HAP-1 (cell line): Measurements from ENCODE around the gene CTDP1.

Source experiments
- DNase-seq, 2 experiments: peaks; one replicate each; pipeline ENCODE4 v3.0.0-alpha.2; 2016 to 2020; ENCODE audit warnings: low spot score in 2 of 2
- H3K27me3 ChIP-seq: fragments of 250-450 bp; sonication (Bioruptor Pico); 2 replicates; pipeline ENCODE4 v1.5.1; 2020; ENCODE audit warnings: low read depth, mild to moderate bottlenecking, moderate library complexity
- H3K36me3 ChIP-seq: fragments of 250-450 bp; sonication (Bioruptor Pico); replicated peaks from 2 replicates; pipeline ENCODE4 v1.5.1; 2020; ENCODE audit warnings: mild to moderate bottlenecking
- H3K4me1 ChIP-seq: fragments of 250-450 bp; sonication (Bioruptor Pico); 2 replicates; pipeline ENCODE4 v1.5.1; 2020; ENCODE audit warnings: mild to moderate bottlenecking
- H3K4me3 ChIP-seq: fragments of 250-450 bp; sonication (Bioruptor Pico); 2 replicates; pipeline ENCODE4 v1.5.1; 2020; ENCODE audit warnings: mild to moderate bottlenecking, moderate library complexity
- H3K9me3 ChIP-seq: fragments of 250-450 bp; sonication (Bioruptor Pico); 2 replicates; pipeline ENCODE4 v1.5.1; 2020; ENCODE audit warnings: mild to moderate bottlenecking, moderate library complexity
- in situ Hi-C: fragments of 300-500 bp; cut with MboI; formaldehyde crosslinking; loops from 3 replicates; pipeline ENCODE4 v1.14.3; 2020; ENCODE audit warnings: low sequenced_read_pairs, inconsistent platforms, mixed read lengths

Gene CTDP1

GRCh38 chr18:79772865-79773696 lies 93.5 kb downstream of the CTDP1 start:
- in situ Hi-C loops: no loop called here
- Histone ChIP-seq H3K4me1 (no peaks in the 10 kb centered on the region), H3K36me3 (no peaks in the 10 kb centered on the region), H3K4me3 (no peak overlapping the region), H3K27me3 (no peaks in the 10 kb centered on the region), H3K9me3 (no peaks in the 10 kb centered on the region)
- no peak for DNase-seq

DNA sequence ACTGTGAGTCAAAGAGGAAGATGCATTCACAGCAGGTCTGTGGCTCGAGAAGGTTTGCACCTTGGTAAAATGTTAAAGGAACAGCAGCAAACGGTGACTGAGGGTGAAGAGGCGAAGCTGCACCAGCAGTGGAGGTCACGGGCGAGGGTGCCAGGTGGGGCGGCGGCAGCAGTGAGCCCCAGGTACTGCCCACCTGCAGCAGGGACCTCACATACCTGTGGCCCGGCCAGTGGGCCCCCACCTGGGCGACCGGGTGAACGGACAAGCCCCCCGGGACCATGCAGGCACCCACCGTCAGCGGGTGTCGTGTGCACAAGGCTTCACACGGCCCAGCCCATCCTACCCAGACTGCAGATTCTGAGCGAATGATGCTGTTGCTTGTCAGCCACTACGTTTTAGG lies 94.5 kb downstream of the CTDP1 start:
- Histone ChIP-seq H3K4me3 (no peak overlapping the region), H3K27me3 (no peaks in the 10 kb centered on the region), H3K36me3 (no peaks in the 10 kb centered on the region), H3K4me1 (no peaks in the 10 kb centered on the region), H3K9me3 (no peaks in the 10 kb centered on the region)
- in situ Hi-C loops: no loop called here
- no peak for DNase-seq

- no peaks in the 10 kb centered on the region for H3K9me3 ChIP-seq
- H3K36me3 ChIP-seq: no peaks in the 10 kb centered on the region
- no peak overlapping the region for H3K4me3 ChIP-seq
- in situ Hi-C loops: no loop called here
- no peaks in the 10 kb centered on the region for H3K4me1 ChIP-seq
- DNase-seq: no peak
- H3K27me3 ChIP-seq: no peaks in the 10 kb centered on the region
These were observed 96.0 kb downstream of the CTDP1 start for GRCh38 chr18:79775441-79776221.

DNA sequence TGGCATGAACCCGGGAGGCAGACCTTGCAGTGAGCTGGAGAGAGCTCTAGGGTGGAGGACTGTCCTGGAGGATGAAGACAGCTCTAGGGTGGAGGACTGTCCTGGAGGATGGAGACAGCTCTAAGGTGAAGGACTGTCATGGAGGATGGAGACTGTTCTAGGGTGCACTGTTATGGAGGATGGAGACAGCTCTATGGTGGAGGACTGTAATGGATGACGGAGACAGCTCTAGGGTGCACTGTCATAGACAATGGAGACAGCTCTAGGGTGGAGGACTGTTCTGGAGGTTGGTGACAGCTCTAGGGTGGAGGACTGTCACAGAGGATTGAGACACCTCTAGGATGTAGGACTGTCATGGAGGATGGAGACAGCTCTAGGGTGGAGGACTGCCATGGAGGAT lies 97.1 kb downstream of the CTDP1 start:
- H3K9me3 ChIP-seq: no peaks in the 10 kb centered on the region
- no peak for DNase-seq
- in situ Hi-C loops: no loop called here
- no peaks in the 10 kb centered on the region for H3K27me3 ChIP-seq
- no peaks in the 10 kb centered on the region for H3K36me3 ChIP-seq
- H3K4me3 ChIP-seq: no peak overlapping the region
- H3K4me1 ChIP-seq: no peaks in the 10 kb centered on the region

DNA sequence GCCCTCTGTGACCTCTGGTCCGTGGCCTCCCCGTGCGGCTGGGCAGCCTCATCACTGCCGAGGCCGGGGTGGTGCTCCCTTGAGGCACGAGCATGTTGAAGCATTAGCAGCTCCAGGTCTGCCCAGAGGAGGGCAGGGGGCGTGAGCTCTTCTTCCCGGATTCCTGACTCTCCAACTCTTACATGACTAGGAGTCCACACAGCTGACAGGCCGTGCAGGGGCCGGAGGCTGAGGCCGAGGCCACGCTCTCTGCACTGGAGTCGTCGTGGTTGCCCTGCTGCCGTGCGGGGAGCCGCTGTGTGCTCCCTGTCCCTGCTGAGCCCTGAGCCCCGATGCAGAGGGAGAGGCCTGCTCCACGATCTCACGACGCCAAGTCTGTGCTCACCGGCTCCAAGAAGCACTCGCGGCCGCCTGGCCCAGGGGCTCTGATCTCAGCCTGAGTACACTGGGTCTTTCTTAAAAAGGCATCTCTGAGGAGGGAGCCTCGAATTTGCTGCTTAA lies 98.7 kb downstream of the CTDP1 start:
- in situ Hi-C loops: no loop called here
- H3K36me3 ChIP-seq: no peaks in the 10 kb centered on the region
- no peak overlapping the region for H3K4me3 ChIP-seq
- no peaks in the 10 kb centered on the region for H3K4me1 ChIP-seq
- no peaks in the 10 kb centered on the region for H3K27me3 ChIP-seq
- no peaks in the 10 kb centered on the region for H3K9me3 ChIP-seq
- DNase-seq: no peak

GRCh38 chr18:79779021-79779699 lies 99.6 kb downstream of the CTDP1 start:
- Histone ChIP-seq H3K27me3 (no peaks in the 10 kb centered on the region), H3K4me1 (no peaks in the 10 kb centered on the region), H3K9me3 (no peaks in the 10 kb centered on the region), H3K36me3 (no peaks in the 10 kb centered on the region), H3K4me3 (no peak overlapping the region)
- no peak for DNase-seq
- in situ Hi-C loops: no loop called here

DNA sequence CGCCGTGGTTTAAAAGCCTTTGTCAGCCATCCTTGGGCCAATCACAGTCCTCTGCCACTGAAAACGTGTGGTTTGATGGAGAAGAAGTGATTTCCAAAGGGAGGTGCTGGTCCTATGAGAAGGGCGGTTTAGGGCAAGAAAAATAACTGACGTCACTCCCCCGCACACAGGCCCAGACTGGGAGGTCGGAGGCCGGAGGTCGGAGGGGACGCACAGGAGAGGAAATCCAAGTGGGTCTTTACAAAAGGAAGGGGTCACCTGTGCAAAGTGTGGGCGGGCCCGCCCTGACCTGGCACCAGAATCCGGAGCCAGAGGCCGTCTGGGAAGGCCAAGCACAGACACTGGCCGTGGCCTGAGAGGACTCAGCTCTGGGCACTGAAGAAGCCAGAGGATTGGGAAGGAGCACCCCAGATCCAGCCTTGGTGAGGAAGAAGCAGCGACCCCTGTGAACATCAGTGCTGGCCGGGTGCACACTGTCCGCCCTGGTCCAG lies 100.1 kb downstream of the CTDP1 start:
- Histone ChIP-seq H3K36me3 (no peaks in the 10 kb centered on the region), H3K9me3 (no peaks in the 10 kb centered on the region), H3K4me1 (no peaks in the 10 kb centered on the region), H3K4me3 (no peak overlapping the region), H3K27me3 (no peaks in the 10 kb centered on the region)
- DNase-seq: no peak
- in situ Hi-C loops: no loop called here

GRCh38 chr18:79780547-79780946 lies 100.9 kb downstream of the CTDP1 start:
- Histone ChIP-seq H3K36me3 (no peaks in the 10 kb centered on the region), H3K4me1 (no peaks in the 10 kb centered on the region), H3K4me3 (no peak overlapping the region), H3K9me3 (no peaks in the 10 kb centered on the region), H3K27me3 (no peaks in the 10 kb centered on the region)
- DNase-seq: no peak
- in situ Hi-C loops: no loop called here

GRCh38 chr18:79781331-79781941 lies 101.8 kb downstream of the CTDP1 start:
- no peak for DNase-seq
- Histone ChIP-seq H3K9me3 (no peaks in the 10 kb centered on the region), H3K4me3 (no peak overlapping the region), H3K4me1 (no peaks in the 10 kb centered on the region), H3K36me3 (no peaks in the 10 kb centered on the region), H3K27me3 (no peaks in the 10 kb centered on the region)
- in situ Hi-C loops: no loop called here

DNA sequence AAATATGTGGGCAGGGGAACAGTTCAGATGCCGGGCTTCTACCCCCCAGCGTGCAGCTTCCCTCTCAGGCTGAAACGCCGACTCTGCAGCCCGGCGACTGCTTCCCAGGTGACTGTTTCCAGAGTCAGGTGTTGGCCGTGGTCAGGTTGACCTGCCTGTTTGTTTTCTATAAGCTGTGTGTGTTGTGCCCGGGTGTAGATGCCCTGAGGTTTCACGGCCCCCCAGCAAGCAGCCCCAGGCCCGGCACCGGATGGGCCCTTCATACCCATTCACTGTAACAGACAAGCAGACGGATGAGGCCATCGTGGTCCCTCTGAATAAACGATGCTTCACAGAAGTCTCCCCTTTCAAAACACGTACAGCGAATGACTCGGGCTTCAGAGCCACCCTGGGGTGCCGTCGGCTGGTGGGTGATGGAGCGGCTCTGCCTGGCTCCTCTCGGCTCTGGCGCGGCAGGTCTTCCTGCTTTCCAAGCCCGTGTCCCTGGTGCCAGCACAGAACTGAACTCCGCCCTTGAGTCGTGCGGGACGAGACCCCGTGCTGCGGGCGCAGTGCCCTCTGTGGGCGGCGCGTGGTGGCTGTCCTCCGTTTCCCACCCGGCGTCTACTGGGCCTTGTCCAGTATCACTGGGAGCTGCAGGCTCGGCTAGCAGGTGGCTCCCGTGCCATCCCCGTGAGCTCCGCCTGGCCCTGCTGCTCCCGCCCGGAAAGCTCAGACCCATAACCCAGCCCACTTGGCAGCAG lies 103.1 kb downstream of the CTDP1 start:
- in situ Hi-C loops: no loop called here

DNA sequence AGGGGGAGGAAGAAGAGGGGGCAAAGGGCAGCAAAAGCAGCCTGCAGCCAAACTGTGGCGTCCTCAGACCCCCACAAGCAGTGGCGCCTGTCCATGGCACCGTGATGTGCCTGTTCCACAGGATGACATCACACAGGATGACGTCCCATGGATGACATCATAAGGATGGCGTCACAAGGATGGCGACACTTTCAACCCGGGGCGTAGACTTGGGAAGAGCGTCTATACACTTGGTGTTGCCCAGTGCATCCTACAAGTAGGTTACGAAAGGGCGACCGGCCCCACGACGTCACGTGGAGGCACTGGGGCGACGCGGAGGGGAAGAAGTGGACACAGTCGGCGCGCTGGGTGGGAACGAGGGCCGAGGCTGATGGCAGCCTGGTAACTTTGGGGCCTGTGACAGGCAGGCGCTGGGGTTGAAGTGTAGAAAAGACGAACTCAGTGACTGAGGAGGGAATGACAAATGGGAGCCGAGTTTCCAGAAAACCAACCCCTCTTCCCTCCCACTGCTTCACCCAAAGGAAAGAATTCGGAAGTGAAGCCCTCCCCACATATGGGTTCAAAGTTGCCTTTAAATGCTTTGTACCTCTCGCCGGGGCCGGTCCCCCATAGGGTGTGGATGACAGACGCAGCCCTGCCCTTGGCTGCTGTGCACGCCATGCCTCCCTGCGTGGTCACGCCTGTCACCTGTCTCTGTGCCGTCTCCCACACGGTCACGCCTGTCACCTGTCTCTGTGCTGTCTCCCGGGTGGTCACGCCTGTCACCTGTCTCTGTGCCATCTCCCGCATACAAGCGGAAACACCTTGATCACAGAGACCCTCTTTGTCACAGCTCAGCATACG lies 104.7 kb downstream of the CTDP1 start:
- DNase-seq: no peak
- no peaks in the 10 kb centered on the region for H3K36me3 ChIP-seq
- in situ Hi-C loops: no loop called here
- H3K4me3 ChIP-seq: no peak overlapping the region
- no peaks in the 10 kb centered on the region for H3K27me3 ChIP-seq
- H3K9me3 ChIP-seq: no peaks in the 10 kb centered on the region
- no peaks in the 10 kb centered on the region for H3K4me1 ChIP-seq

More for the DNA sequence above, 103.1 kb downstream of the CTDP1 start:
- Histone ChIP-seq H3K9me3 (no peaks in the 10 kb centered on the region), H3K4me3 (no peak overlapping the region), H3K27me3 (no peaks in the 10 kb centered on the region), H3K36me3 (no peaks in the 10 kb centered on the region), H3K4me1 (no peaks in the 10 kb centered on the region)
- no peak for DNase-seq

DNA sequence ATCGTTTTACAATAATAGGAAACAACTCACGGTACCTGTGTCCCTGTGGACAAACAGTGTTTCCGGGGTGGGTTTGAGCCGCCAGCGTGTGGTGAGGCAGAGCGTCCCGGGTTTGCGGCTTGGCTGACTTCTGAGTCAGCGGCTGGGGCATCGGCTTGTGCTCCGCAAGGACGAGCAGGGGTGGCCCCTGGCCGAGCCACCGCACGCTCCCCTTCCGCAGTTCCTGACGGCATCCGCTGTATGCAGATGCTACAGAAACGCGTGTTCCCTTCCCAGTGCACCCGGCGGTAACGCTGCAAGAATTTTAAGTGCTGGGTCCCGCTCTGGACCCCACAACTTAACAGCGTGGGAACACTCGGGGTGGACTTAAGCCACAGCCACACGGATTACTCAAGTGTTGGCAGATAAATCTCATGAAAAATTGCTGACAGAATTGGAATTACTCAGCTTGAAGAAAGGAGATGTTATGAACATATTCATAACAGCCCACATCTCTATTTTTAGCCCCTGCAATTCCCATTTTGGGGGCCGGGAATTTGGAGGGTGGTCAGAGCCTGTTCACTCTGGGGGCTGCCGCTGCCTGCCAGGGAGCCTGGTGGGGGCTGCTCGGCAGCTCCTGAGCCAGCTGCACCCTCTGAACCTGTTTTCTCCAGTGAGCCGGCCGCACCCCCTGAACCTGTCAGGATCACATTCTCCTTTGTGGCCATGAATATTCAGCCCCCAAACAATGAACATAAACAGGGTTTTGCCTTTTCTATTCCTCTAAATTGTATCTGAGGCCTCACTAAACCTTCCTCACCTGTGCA lies 105.6 kb downstream of the CTDP1 start:
- no peak for DNase-seq
- H3K27me3 ChIP-seq: no peaks in the 10 kb centered on the region
- H3K4me3 ChIP-seq: no peak overlapping the region
- no peaks in the 10 kb centered on the region for H3K36me3 ChIP-seq
- H3K4me1 ChIP-seq: no peaks in the 10 kb centered on the region
- H3K9me3 ChIP-seq: no peaks in the 10 kb centered on the region
- in situ Hi-C loops: no loop called here
